ENCODE data around the gene PKDCC. TPM values are rescaled to one million over a fixed set of nuclear protein-coding genes. Genes with fewer than 3 reads are reported as not detected.
"Not testable (repeated sequence)": the region's sequence is repeated elsewhere in the genome, so short reads cannot be mapped to it uniquely, and the experiment has no call there.

The PKDCC gene
- total and polyA plus RNA-seq, 4 donors, result 2.0 to 76.0 (median 19.8) TPM

DNA sequence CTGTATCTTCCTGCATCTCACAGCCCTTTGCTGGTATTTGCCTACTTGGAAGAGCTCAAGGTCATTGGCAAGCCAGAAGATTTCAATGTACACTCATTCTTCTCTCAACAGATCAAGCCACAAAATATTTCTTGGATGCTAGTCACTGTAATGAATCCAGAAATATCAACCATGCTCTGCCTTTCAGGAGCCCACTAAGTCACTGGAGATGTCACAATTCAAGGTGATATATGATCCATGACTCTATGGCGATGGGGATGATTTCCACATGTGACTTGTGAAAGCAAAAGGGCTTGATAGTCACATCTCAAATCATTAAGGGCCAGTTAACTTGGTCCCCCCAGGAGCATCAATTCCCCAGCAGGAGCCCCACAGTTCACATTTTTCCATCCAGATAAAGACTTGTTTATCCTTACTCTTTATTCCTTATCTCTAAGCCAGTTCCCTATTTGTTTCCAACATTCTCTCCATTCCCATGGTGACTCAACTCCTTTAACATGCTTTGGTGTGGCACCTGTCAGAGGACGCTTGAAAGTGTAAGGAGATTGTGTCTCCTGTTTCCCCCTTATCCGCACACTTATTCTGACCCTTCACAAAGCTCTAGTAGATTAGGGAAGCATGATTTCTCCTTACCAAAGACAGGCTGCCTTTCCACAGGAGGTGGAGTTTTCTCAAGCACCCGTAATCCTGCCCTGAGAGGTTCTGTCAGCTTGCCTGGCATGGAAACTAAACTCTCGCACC is 15.8 kb downstream of the PKDCC start:
- 78% methylated on average over 5 of the region's 5 CpGs for WGBS
- no peaks in the 10 kb centered on the region for H3K9me3 ChIP-seq (ENCODE audit: control insufficient read depth in 4 of 4, low read length in 3 of 4)
- H3K4me3 ChIP-seq (ENCODE audit: low read depth in 1 of 3, low read length in 3 of 3), result no peak overlapping the region
- H3K36me3 ChIP-seq (ENCODE audit: control insufficient read depth in 4 of 4, insufficient read depth in 3 of 4, low read depth in 1 of 4, low read length in 3 of 4), result peaks cover 0 to 5% (median 0%) of the 10 kb centered on the region in 4 donors
- DNase-seq (ENCODE audit: low spot score), result no peak
- H3K27ac ChIP-seq (ENCODE audit: low read depth in 1 of 2, low read length in 2 of 2), result no peak overlapping the region
- H3K9ac ChIP-seq (ENCODE audit: low read depth in 1 of 2, low read length in 2 of 2), result no peak overlapping the region
- no peaks in the 10 kb centered on the region for H3K27me3 ChIP-seq (ENCODE audit: control insufficient read depth in 4 of 4, insufficient read depth in 4 of 4, low read length in 3 of 4)
- TF ChIP-seq, protein P1, sequence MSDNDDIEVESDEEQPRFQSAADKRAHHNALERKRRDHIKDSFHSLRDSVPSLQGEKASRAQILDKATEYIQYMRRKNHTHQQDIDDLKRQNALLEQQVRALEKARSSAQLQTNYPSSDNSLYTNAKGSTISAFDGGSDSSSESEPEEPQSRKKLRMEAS (IDR thresholded peaks at IDR 0.05), result no peak
- no peak for TF ChIP-seq NR2F2 (IDR thresholded peaks at IDR 0.05)
- no peaks in the 10 kb centered on the region for H3K4me1 ChIP-seq (ENCODE audit: control insufficient read depth in 4 of 4, insufficient read depth in 4 of 4, low read length in 3 of 4)

DNA sequence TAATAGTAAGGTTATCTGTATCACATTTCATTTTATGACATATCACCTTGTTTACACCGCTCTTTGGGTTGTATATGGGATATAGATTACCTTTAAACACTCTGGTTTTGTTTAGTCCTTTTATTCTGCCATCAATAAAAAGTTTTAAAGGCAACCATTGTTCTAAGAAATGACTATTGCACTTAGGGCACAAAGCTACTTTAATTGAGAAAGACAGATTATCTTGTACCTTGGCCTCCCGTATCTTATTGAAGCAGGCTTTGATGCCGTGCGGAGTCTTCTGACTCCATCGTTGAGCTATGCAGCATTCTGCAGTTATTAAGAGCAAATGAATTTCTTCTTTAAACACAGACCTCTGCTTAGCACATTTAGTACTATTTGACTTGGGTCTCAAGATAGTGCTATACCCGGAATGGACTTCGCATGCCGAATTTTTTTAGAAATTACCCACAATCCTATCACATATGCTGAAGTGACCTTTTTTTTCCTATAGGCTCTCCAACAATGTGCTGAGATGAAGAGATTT is 16.7 kb downstream of the PKDCC start:
- Histone ChIP-seq H3K36me3 (ENCODE audit: control insufficient read depth in 4 of 4, insufficient read depth in 3 of 4, low read depth in 1 of 4, low read length in 3 of 4) (peaks cover 0 to under 1% (median 0%) of the 10 kb centered on the region in 4 donors), H3K9ac (ENCODE audit: low read depth in 1 of 2, low read length in 2 of 2) (no peak overlapping the region), H3K27me3 (ENCODE audit: control insufficient read depth in 4 of 4, insufficient read depth in 4 of 4, low read length in 3 of 4) (no peaks in the 10 kb centered on the region), H3K27ac (ENCODE audit: low read depth in 1 of 2, low read length in 2 of 2) (no peak overlapping the region), H3K9me3 (ENCODE audit: control insufficient read depth in 4 of 4, low read length in 3 of 4) (no peaks in the 10 kb centered on the region), H3K4me1 (ENCODE audit: control insufficient read depth in 4 of 4, insufficient read depth in 4 of 4, low read length in 3 of 4) (no peaks in the 10 kb centered on the region), H3K4me3 (ENCODE audit: low read depth in 1 of 3, low read length in 3 of 3) (no peak overlapping the region)
- 61% methylated on average over 8 of the region's 8 CpGs for WGBS
- no peak for TF ChIP-seq RAD21 (IDR thresholded peaks at IDR 0.05)
- peak in 1 of 2 donors; percentile 24 for TF ChIP-seq JUND (IDR thresholded peaks at IDR 0.05)
- TF ChIP-seq TAF1 (conservative IDR thresholded peaks at IDR 0.05), result no peak
- DNase-seq (ENCODE audit: low spot score), result no peak

DNA sequence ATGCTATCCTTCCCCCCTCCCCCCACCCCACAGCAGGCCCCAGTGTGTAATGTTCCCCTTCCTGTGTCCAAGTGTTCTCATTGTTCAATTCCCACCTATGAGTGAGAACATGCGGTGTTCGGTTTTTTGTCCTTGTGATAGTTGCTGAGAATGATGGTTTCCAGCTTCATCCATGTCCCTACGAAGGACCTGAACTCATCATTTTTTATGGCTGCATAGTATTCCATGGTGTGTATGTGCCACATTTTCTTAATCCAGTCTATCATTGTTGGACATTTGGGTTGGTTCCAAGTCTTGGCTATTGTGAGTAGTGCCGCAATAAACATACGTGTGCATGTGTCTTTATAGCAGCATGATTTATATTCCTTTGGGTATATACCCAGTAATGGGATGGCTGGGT is 17.9 kb downstream of the PKDCC start:
- not testable (repeated sequence) for H3K4me3 ChIP-seq (ENCODE audit: low read depth in 1 of 3, low read length in 3 of 3)
- 87% methylated on average over 5 of the region's 5 CpGs for WGBS

DNA sequence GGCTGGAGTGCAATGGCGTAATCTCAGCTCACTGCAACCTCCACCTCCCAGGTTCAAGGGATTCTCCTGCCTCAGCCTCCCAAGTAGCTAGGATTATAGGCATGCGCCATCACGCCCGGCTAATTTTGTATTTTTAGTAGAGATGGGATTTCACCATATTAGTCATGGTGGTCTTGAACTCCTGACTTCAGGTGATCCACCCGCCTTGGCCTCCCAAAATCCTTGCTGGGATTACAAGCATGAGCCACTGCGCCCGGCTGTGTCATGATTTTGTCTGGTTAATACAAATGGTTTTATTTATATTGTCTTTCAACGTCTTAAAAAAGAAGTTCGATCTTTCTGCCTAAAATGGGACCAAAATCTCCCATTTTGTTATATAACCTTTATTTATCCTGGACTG is 19.2 kb downstream of the PKDCC start:
- not testable (repeated sequence) for H3K27ac ChIP-seq (ENCODE audit: low read depth in 1 of 2, low read length in 2 of 2); DNase-seq (ENCODE audit: low spot score); H3K4me1 ChIP-seq (ENCODE audit: control insufficient read depth in 4 of 4, insufficient read depth in 4 of 4, low read length in 3 of 4); H3K27me3 ChIP-seq (ENCODE audit: control insufficient read depth in 4 of 4, insufficient read depth in 4 of 4, low read length in 3 of 4); H3K9ac ChIP-seq (ENCODE audit: low read depth in 1 of 2, low read length in 2 of 2); H3K9me3 ChIP-seq (ENCODE audit: control insufficient read depth in 4 of 4, low read length in 3 of 4); H3K36me3 ChIP-seq (ENCODE audit: control insufficient read depth in 4 of 4, insufficient read depth in 3 of 4, low read depth in 1 of 4, low read length in 3 of 4); H3K4me3 ChIP-seq (ENCODE audit: low read depth in 1 of 3, low read length in 3 of 3)
- WGBS, result 96% methylated on average over 9 of the region's 9 CpGs

More for the DNA sequence above, 17.9 kb downstream of the PKDCC start:
- H3K27me3 ChIP-seq (ENCODE audit: control insufficient read depth in 4 of 4, insufficient read depth in 4 of 4, low read length in 3 of 4); H3K9me3 ChIP-seq (ENCODE audit: control insufficient read depth in 4 of 4, low read length in 3 of 4); H3K4me1 ChIP-seq (ENCODE audit: control insufficient read depth in 4 of 4, insufficient read depth in 4 of 4, low read length in 3 of 4); H3K27ac ChIP-seq (ENCODE audit: low read depth in 1 of 2, low read length in 2 of 2); DNase-seq (ENCODE audit: low spot score); H3K9ac ChIP-seq (ENCODE audit: low read depth in 1 of 2, low read length in 2 of 2); H3K36me3 ChIP-seq (ENCODE audit: control insufficient read depth in 4 of 4, insufficient read depth in 3 of 4, low read depth in 1 of 4, low read length in 3 of 4): not testable (repeated sequence)

DNA sequence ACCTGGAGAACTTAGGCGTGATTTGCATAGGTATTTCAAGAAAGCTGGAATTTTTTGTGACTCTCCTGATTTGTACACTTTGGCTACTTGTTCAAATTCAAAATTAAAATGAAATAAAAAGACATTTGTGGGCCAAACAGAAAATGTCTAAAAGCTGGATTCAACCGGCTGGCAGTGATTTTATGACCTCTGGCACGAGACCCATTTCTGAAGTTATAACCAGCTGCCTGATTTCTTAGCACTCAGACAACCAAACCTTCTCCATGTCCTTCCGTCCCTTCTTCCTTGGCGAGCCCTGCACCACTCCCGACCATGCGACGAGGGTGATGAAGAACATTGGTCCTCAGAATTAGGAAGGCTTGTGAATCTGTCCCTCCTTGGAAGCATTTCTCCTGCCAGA is 19.7 kb downstream of the PKDCC start:
- no peak overlapping the region for H3K9ac ChIP-seq (ENCODE audit: low read depth in 1 of 2, low read length in 2 of 2)
- H3K27ac ChIP-seq (ENCODE audit: low read depth in 1 of 2, low read length in 2 of 2), result no peak overlapping the region
- H3K36me3 ChIP-seq (ENCODE audit: control insufficient read depth in 4 of 4, insufficient read depth in 3 of 4, low read depth in 1 of 4, low read length in 3 of 4), result no peaks in the 10 kb centered on the region
- WGBS, result 88% methylated on average over 8 of the region's 8 CpGs
- H3K9me3 ChIP-seq (ENCODE audit: control insufficient read depth in 4 of 4, low read length in 3 of 4), result no peaks in the 10 kb centered on the region
- H3K4me1 ChIP-seq (ENCODE audit: control insufficient read depth in 4 of 4, insufficient read depth in 4 of 4, low read length in 3 of 4), result peaks cover 0 to 3% (median 0%) of the 10 kb centered on the region in 4 donors
- no peak for DNase-seq (ENCODE audit: low spot score)
- no peak overlapping the region for H3K4me3 ChIP-seq (ENCODE audit: low read depth in 1 of 3, low read length in 3 of 3)
- H3K27me3 ChIP-seq (ENCODE audit: control insufficient read depth in 4 of 4, insufficient read depth in 4 of 4, low read length in 3 of 4), result no peaks in the 10 kb centered on the region
- TF ChIP-seq SP1 (IDR thresholded peaks at IDR 0.05), result no peak
- TF ChIP-seq FOXA2 (IDR thresholded peaks at IDR 0.05), result no peak
- TF ChIP-seq, protein P2, sequence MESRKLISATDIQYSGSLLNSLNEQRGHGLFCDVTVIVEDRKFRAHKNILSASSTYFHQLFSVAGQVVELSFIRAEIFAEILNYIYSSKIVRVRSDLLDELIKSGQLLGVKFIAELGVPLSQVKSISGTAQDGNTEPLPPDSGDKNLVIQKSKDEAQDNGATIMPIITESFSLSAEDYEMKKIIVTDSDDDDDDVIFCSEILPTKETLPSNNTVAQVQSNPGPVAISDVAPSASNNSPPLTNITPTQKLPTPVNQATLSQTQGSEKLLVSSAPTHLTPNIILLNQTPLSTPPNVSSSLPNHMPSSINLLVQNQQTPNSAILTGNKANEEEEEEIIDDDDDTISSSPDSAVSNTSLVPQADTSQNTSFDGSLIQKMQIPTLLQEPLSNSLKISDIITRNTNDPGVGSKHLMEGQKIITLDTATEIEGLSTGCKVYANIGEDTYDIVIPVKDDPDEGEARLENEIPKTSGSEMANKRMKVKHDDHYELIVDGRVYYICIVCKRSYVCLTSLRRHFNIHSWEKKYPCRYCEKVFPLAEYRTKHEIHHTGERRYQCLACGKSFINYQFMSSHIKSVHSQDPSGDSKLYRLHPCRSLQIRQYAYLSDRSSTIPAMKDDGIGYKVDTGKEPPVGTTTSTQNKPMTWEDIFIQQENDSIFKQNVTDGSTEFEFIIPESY (IDR thresholded peaks at IDR 0.05), result no peak
- TF ChIP-seq, protein P3, sequence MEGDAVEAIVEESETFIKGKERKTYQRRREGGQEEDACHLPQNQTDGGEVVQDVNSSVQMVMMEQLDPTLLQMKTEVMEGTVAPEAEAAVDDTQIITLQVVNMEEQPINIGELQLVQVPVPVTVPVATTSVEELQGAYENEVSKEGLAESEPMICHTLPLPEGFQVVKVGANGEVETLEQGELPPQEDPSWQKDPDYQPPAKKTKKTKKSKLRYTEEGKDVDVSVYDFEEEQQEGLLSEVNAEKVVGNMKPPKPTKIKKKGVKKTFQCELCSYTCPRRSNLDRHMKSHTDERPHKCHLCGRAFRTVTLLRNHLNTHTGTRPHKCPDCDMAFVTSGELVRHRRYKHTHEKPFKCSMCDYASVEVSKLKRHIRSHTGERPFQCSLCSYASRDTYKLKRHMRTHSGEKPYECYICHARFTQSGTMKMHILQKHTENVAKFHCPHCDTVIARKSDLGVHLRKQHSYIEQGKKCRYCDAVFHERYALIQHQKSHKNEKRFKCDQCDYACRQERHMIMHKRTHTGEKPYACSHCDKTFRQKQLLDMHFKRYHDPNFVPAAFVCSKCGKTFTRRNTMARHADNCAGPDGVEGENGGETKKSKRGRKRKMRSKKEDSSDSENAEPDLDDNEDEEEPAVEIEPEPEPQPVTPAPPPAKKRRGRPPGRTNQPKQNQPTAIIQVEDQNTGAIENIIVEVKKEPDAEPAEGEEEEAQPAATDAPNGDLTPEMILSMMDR (IDR thresholded peaks at IDR 0.05; ENCODE audit: low read depth, low read length, missing input control), result no peak
- TF ChIP-seq NR2F2 (IDR thresholded peaks at IDR 0.05), result no peak
- TF ChIP-seq RXRA (IDR thresholded peaks at IDR 0.05), result no peak
- TF ChIP-seq, protein P1 (IDR thresholded peaks at IDR 0.05), result no peak

Measured in liver (tissue), 9 donors.